ENCODE data around the gene AOC3.
"Not testable (repeated sequence)": the region's sequence is repeated elsewhere in the genome, so short reads cannot be mapped to it uniquely, and the experiment has no call there.

AOC3 gene

GRCh38 chr17:42867694-42868261 lies 16.8 kb downstream of the AOC3 start:
- not testable (repeated sequence) for DNase-seq (ENCODE audit: low spot score)

GRCh38 chr17:42868338-42868737 lies 17.3 kb downstream of the AOC3 start:
- DNase-seq (ENCODE audit: low spot score): no peak

DNA sequence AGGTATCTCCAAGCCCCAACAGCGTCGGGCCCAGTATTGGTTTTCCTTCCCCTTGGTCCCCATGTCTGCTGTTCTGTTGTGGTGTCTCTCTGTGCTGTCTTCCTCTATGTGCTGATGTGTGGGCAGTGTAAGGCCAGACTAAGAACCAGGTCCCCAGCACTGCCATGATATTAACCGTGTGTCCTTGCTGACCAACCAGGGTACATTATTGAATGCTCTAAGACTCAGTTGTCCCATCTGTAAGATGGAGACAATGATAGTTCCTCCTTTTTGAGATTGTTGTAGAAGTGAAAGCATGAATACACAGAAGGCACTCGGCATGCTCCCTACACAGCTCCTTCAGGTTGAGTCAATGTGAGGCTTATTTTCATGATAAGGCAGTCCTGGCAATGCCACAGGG lies 20.6 kb downstream of the AOC3 start:
- DNase-seq (ENCODE audit: low spot score): no peak

- no peak for DNase-seq (ENCODE audit: low spot score)
Observed at GRCh38 chr17:42872251-42872965, 21.4 kb downstream of the AOC3 start.

DNA sequence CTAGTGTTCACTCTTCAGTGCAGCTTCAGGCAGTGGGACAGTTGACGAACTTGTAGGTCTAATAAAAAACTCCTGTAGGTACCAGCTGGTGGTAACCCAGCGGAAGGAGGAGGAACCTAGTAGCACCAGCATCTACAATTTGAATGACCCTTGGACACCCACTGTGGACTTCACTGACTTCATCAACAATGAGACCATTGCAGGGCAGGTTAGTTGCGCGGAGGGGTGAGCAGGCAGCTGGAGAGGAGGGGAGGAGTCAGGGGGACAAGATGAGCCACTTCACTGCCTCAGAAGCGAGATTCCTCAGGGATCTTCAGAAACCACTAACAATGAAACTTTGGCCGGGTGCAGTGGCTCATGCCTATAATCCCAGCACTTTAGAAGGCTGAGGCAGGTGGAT lies 22.3 kb downstream of the AOC3 start:
- no peak for DNase-seq (ENCODE audit: low spot score)

GRCh38 chr17:42873932-42874695 lies 23.1 kb downstream of the AOC3 start:
- DNase-seq (ENCODE audit: low spot score): not testable (repeated sequence)

DNA sequence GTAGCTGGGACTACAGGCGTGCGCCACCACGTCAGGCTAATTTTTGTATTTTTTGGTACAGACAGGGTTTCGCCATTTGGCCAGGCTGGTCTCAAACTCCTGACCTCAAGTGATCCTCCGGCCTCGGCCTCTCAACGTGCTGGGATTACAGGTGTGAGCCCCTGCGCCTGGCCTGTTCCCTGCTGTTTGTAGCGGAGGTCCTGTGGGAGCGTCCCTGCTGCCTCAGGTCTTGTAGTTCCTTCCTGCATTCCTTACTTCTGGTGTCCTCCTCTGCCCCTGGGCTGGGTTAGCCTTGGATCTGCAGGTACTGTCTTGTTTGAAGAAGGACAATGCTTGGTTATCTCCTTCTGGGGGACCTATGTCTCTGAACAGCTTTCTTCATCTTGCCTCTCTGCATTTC lies 26.0 kb downstream of the AOC3 start:
- no peak for DNase-seq (ENCODE audit: low spot score)

- no peak for DNase-seq (ENCODE audit: low spot score)
Observed at GRCh38 chr17:42878123-42878880, 27.3 kb downstream of the AOC3 start.

- no peak for DNase-seq (ENCODE audit: low spot score)
Observed at GRCh38 chr17:42878924-42879595, 28.1 kb downstream of the AOC3 start.

GRCh38 chr17:42879596-42879985 lies 28.6 kb downstream of the AOC3 start:
- no peak for DNase-seq (ENCODE audit: low spot score)

DNA sequence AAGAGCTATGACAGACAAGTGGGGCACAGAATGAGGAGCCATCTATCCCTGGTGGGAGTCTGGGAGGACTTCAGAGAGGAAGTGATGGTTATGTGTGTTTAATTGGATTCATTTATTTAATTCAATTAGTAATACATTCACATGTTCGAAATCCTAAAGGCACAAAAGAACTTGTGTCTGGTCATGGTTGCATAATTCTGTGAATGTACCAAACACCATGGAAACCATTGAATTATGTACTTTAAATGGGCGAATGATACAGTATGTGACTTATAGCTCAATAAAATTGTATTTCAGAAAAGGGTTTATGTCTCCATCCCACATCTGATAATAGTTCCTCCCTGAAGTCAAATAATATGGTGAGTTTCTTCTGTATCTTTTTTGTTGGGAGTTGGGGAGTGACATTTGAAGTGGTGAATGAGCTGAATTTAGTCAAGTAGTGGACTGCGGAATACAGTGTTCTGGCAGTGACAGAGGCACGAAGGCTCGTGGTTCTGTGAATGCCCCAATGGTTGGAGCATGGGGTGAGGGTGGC lies 29.8 kb downstream of the AOC3 start:
- DNase-seq (ENCODE audit: low spot score): peak; percentile 58

DNA sequence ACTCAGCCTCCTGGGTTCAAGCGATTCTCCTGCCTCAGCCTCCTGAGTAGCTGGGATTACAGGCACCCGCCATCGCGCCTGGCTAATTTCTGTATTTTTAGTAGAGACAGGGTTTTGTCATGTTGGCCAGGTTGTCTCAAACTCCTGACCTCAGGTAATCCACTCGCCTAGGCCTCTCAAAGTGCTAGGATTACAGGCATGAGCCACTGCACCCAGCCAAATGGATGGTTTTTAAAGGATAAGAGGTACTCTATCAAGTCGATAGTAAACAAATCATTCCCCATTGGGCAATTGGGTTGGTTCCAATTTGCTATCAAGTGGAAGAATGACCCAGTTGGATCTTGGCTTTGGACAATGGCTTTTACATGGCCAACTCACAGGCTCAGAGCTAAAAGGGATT lies 30.7 kb downstream of the AOC3 start:
- DNase-seq (ENCODE audit: low spot score): not testable (repeated sequence)

GRCh38 chr17:42882166-42882565 lies 31.2 kb downstream of the AOC3 start:
- DNase-seq (ENCODE audit: low spot score): no peak

- DNase-seq (ENCODE audit: low spot score): no peak
Observed at GRCh38 chr17:42883802-42884558, 33.0 kb downstream of the AOC3 start.

DNA sequence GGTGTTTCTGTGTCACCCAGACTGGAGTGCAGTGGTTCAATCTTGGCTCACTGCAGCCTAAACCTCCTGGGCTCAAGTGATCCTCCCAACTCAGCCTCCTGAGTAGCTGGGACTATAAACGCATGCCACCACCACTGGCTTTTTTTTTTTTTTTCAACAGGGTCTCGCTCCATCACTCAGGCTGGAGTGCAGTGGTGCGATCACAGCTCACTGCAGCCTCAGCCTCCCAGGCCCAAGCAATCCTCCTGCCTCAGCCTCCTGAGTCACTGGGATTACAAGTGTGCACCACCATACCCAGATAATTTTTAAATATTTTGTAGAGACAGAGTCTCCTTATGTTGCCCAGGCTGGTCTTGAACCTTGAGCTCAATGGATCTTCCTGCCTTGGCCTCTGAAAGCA lies 34.8 kb downstream of the AOC3 start:
- not testable (repeated sequence) for DNase-seq (ENCODE audit: low spot score)

DNA sequence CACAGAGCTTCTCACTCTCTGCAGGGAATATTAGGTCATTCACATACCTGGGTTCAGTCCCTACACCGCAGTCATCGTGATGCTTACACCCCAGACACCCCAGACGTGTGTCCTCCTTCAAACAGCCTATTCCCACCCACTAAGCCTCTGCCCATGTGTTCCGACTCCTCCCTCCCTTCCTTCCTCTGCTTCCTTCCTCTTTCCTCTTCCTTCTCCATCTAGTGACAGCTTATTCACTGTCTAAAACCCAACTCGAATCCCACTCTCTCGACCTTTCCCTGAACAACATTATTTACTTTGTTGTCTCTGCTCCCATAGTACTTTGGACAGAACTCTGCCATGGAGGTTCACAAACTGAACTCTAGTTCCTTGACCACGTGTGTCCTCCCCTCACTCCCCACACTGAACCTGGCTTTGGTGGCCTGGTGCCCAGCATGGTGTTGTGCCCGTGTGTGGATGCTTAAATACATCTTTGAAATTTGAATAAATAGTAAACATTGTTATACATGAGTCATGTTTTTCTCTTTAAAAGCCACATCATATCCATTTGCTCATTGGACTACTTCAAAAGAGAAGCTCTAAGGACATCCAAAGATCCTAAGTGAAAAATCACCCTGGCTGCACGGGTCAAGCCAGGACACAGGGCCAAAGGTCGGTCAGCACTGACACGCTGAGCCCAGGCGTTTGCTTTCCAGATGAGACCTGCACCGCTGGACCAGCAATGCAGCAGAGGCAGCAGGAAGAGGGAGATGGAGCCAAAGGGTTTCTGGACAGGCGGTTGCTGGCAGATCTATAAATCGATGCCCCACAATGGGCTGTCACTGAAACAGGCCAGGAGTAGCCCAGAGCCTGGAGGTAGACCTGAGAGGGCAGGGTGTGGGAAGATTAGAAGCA lies 35.5 kb downstream of the AOC3 start:
- DNase-seq (ENCODE audit: low spot score): no peak

DNA sequence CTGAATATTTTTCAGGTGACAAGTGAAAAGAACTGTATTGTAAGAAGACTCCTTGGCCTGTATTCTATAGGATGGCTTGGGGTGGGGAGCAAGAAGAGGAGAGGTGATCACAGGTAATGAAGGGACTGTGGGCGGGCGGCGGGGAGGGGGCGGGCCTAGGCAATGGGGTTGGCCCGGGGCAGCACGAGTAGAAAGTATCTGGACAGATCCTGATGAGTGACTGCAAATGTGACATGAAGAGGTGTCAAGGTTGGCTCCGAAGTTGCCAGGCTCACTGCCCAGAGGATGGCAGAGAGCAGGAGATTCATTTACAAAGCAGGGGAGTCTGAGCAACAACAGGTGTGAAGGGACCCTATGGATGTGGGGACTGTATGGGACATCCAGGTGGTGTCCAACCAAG lies 38.8 kb downstream of the AOC3 start:
- no peak for DNase-seq (ENCODE audit: low spot score)

DNA sequence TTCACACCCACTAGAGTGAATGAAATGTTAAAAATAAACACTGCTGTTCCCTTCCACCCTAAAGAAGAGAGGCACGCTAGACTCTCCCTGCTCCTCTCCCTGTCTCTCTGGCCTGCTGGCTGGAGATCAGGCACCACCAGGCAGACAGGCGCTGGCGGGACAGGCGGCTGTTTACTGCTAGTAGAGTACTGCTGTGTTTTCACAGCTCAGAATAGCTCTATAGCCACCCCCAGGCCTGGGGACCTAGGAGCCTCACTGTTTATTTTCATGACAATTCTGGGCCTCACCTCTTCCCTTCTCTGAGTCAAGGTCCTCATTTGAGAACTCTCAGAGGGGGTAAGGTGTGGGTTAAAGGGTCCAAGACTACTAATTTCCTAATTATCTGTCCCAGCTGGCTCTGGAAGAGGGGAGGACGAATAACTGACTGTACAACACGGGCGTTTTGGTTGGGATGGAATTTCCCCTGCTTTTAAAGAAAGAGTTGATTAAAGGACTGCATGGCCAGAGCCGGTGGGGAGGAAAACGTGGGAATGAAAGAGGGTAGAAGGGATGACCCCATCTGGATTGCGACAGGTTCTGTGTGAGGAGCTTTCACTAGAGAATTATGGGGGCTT lies 40.6 kb downstream of the AOC3 start:
- no peak for DNase-seq (ENCODE audit: low spot score)

DNA sequence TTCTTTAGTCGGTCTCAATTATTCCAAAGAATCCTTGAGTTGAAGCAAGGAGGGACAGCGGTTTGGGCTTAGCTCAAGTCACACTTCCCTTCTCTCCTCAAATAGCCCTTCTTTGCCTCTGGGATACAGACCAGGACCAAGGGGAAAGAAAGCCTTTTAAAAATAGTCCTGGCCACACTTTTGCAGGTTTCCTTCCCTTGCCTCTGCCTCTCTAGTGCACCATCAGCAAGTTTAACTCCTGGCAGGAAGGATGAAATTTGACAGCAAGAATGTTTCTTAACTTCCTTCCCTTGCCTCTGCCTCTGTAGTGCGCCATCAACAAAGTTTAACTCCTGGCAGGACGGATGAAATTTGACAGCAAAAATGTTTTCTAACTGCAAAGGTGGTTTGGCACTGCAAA lies 42.4 kb downstream of the AOC3 start:
- no peak for DNase-seq (ENCODE audit: low spot score)
